ENCODE data around the gene SPC25.

The SPC25 gene

DNA sequence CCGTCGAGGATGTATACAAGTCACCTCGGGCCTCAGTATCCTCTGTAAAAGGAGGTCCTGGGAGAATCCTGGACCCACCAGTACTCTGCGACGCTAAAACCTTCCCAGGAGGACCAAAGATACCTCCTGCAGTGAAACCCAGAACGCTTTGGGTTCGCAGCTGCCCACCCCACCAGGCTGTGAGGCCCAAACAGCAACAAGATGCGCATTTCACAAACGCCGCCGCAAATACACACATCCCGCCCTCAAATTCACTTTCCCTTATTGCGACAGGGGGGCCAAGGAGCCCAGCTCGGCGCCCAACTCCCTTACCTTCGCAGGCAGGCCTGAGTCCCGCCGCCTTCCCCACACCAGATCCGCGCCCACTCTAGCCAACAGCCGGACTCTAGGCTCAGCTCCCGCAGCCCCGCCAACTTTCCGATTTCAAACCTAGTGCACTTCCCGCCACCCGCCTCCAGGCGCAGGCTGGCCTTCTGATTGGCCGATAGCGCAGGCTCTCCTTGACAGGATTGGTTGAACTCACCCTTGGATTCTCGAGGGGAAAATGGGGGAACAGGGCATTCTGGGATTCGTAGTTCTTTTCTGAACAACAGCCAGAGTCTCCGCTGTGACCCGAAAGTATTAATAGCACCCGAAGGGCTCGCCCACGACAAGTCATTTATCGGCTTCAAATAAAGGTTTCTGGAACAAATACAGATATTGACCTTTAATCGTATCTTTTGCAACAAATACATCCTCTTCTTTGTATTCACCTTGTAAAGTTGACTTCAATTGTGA lies at the start of gene SPC25:
SPC25 (minus strand) TSS at position 425 of the 777 bp plus-strand sequence. CDS start 911 bp downstream, outside the sequence.
- TF ChIP-seq TEAD4 (IDR thresholded peaks at IDR 0.05) = peak; percentile 32
- TF ChIP-seq EP300 (IDR thresholded peaks at IDR 0.05; ENCODE audit: borderline replicate concordance) = no peak
- TF ChIP-seq, protein P1, sequence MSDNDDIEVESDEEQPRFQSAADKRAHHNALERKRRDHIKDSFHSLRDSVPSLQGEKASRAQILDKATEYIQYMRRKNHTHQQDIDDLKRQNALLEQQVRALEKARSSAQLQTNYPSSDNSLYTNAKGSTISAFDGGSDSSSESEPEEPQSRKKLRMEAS (IDR thresholded peaks at IDR 0.05) = peak; percentile 72
- TF ChIP-seq FOXM1 (IDR thresholded peaks at IDR 0.05; ENCODE audit: borderline replicate concordance, low read depth) = peak; percentile 87
- TF ChIP-seq YY1 (IDR thresholded peaks at IDR 0.05; ENCODE audit: low read depth) = peak; percentile 87
- peak; percentile 51 for TF ChIP-seq TCF12 (IDR thresholded peaks at IDR 0.05; ENCODE audit: low read depth)
- TF ChIP-seq, protein P2, sequence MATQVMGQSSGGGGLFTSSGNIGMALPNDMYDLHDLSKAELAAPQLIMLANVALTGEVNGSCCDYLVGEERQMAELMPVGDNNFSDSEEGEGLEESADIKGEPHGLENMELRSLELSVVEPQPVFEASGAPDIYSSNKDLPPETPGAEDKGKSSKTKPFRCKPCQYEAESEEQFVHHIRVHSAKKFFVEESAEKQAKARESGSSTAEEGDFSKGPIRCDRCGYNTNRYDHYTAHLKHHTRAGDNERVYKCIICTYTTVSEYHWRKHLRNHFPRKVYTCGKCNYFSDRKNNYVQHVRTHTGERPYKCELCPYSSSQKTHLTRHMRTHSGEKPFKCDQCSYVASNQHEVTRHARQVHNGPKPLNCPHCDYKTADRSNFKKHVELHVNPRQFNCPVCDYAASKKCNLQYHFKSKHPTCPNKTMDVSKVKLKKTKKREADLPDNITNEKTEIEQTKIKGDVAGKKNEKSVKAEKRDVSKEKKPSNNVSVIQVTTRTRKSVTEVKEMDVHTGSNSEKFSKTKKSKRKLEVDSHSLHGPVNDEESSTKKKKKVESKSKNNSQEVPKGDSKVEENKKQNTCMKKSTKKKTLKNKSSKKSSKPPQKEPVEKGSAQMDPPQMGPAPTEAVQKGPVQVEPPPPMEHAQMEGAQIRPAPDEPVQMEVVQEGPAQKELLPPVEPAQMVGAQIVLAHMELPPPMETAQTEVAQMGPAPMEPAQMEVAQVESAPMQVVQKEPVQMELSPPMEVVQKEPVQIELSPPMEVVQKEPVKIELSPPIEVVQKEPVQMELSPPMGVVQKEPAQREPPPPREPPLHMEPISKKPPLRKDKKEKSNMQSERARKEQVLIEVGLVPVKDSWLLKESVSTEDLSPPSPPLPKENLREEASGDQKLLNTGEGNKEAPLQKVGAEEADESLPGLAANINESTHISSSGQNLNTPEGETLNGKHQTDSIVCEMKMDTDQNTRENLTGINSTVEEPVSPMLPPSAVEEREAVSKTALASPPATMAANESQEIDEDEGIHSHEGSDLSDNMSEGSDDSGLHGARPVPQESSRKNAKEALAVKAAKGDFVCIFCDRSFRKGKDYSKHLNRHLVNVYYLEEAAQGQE (IDR thresholded peaks at IDR 0.05; ENCODE audit: low read depth) = no peak
- peak; percentile 67 for TF ChIP-seq TAF1 (IDR thresholded peaks at IDR 0.05; ENCODE audit: low read depth)
- TF ChIP-seq RAD21 (IDR thresholded peaks at IDR 0.05; ENCODE audit: low read depth) = no peak
- no peak for TF ChIP-seq NFIC (IDR thresholded peaks at IDR 0.05)
- peak; percentile 13; the same call in 1 of the 2 replicates for TF ChIP-seq CREB1 (IDR thresholded peaks at IDR 0.05; ENCODE audit: low read depth)
- TF ChIP-seq EGR1 (IDR thresholded peaks at IDR 0.05) = peak; percentile 24; the same call in 1 of the 2 replicates
- no peak for TF ChIP-seq CEBPB (IDR thresholded peaks at IDR 0.05)
- TF ChIP-seq ZBTB7A (IDR thresholded peaks at IDR 0.05; ENCODE audit: low read depth) = no peak
- no peak for TF ChIP-seq USF1 (IDR thresholded peaks at IDR 0.05)

- TF ChIP-seq RAD21 (IDR thresholded peaks at IDR 0.05; ENCODE audit: low read depth) = no peak
Measured at GRCh38 chr2:168939918-168940317, 49.7 kb upstream of the SPC25 start.

DNA sequence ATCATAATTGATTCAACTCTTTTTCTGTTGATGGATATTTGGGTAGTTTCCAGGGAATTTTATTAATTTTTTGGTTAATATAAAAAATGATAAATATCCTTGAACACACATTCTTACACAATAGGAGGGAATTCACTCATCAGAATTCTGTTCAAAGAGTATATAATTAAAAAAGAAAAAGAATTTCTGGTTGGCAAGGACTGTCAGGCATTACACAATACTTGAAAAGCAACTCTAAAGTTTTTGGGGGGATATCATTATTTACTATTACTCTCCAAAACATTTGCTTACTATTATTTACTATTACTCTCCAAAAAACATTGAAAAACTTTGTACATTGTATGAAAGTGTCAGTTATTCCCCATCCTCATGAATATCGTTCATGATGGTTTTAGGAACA lies 48.8 kb upstream of the SPC25 start:
- TF ChIP-seq EGR1 (IDR thresholded peaks at IDR 0.05) = no peak
- TF ChIP-seq TEAD4 (IDR thresholded peaks at IDR 0.05) = no peak
- no peak for TF ChIP-seq USF1 (IDR thresholded peaks at IDR 0.05)
- TF ChIP-seq YY1 (IDR thresholded peaks at IDR 0.05; ENCODE audit: low read depth) = no peak
- TF ChIP-seq TCF12 (IDR thresholded peaks at IDR 0.05; ENCODE audit: low read depth) = no peak
- TF ChIP-seq CREB1 (IDR thresholded peaks at IDR 0.05; ENCODE audit: low read depth) = no peak
- TF ChIP-seq ZBTB7A (IDR thresholded peaks at IDR 0.05; ENCODE audit: low read depth) = no peak
- TF ChIP-seq FOXM1 (IDR thresholded peaks at IDR 0.05; ENCODE audit: borderline replicate concordance, low read depth) = no peak
- TF ChIP-seq, protein P1 (IDR thresholded peaks at IDR 0.05) = no peak
- no peak for TF ChIP-seq RAD21 (IDR thresholded peaks at IDR 0.05; ENCODE audit: low read depth)
- TF ChIP-seq CEBPB (IDR thresholded peaks at IDR 0.05) = no peak
- no peak for TF ChIP-seq EP300 (IDR thresholded peaks at IDR 0.05; ENCODE audit: borderline replicate concordance)
- TF ChIP-seq TAF1 (IDR thresholded peaks at IDR 0.05; ENCODE audit: low read depth) = no peak
- TF ChIP-seq, protein P2 (IDR thresholded peaks at IDR 0.05; ENCODE audit: low read depth) = no peak
- TF ChIP-seq NFIC (IDR thresholded peaks at IDR 0.05) = no peak

GRCh38 chr2:168935810-168936581 lies 45.8 kb upstream of the SPC25 start:
- TF ChIP-seq CEBPB (IDR thresholded peaks at IDR 0.05) (no peak), TAF1 (IDR thresholded peaks at IDR 0.05; ENCODE audit: low read depth) (no peak)
- TF ChIP-seq, protein P2 (IDR thresholded peaks at IDR 0.05; ENCODE audit: low read depth) = no peak
- TF ChIP-seq, protein P1 (IDR thresholded peaks at IDR 0.05) = no peak

Data from Ishikawa (cell line).